Suprapubic skin (tissue), 4 donors: ENCODE data around the gene GLIS2. TPM values are rescaled to one million over a fixed set of nuclear protein-coding genes. Genes with fewer than 3 reads are reported as not detected.

ENCODE experiments used
- DNase-seq, 2 donors: peaks; one replicate each; pipeline ENCODE4 v3.0.0-alpha.2; 2019; ENCODE audit warnings: low spot score in 2 of 2
- H3K27ac ChIP-seq: fragments of 200-600 bp; sonication (generic); one replicate; pipeline ENCODE4 v1.5.1; 2019
- H3K27me3 ChIP-seq: fragments of 200-600 bp; sonication (generic); one replicate; pipeline ENCODE4 v1.5.1; 2019
- H3K36me3 ChIP-seq: fragments of 200-600 bp; sonication (generic); one replicate; pipeline ENCODE4 v1.5.1; 2019
- H3K4me1 ChIP-seq: fragments of 200-600 bp; sonication (generic); one replicate; pipeline ENCODE4 v1.5.1; 2019
- H3K4me3 ChIP-seq: fragments of 200-600 bp; sonication (generic); one replicate; pipeline ENCODE4 v1.5.1; 2019; ENCODE audit warnings: mild to moderate bottlenecking
- H3K9me3 ChIP-seq: fragments of 200-600 bp; sonication (generic); one replicate; pipeline ENCODE4 v1.5.1; 2019
- EP300 ChIP-seq: sonication (generic); formaldehyde crosslinking; IDR thresholded peaks from one replicate; pipeline ENCODE4 v1.6.1; 2017; ENCODE audit warnings: antibody characterized with exemption
- POLR2A ChIP-seq, 2 donors: fragments of 450-650 bp; IDR thresholded peaks; one replicate each; pipeline ENCODE4 v1.6.1; 2017; ENCODE audit warnings: antibody characterized with exemption in 2 of 2, mild to moderate bottlenecking in 2 of 2, moderate library complexity in 2 of 2
- POLR2AphosphoS5 ChIP-seq, 3 donors: sonication (generic); formaldehyde crosslinking; IDR thresholded peaks; one replicate each; pipeline ENCODE4 v1.6.1; 2017; ENCODE audit warnings: antibody characterized with exemption in 3 of 3
- WGBS: methylation state at CpG from one replicate; pipeline ENCODE4 v1.1.5; 2018; 5-methylcytosine and 5-hydroxymethylcytosine counted together
- total RNA-seq, 4 donors: library from RNA; depleted of rRNA; stranded (reverse); fragments of >200 nt; gene quantifications; one replicate each; pipeline ENCODE4 v1.1.0, GENCODE V29; 2016
- TF ChIP-seq, protein P1 (sequence below), 2 donors: fragments of 200-600 bp in 1 of 2; fragments of 450-650 bp in 1 of 2; sonication (generic) in 1 of 2; IDR thresholded peaks; one replicate each; pipeline ENCODE4 v1.5.1; 2016 to 2019; ENCODE audit warnings: antibody characterized with exemption in 2 of 2, mild to moderate bottlenecking in 1 of 2, moderate library complexity in 1 of 2

GLIS2 gene
- total RNA-seq, result 1 to 10 TPM; 1.1 to 3.1 (median 2.3) TPM

DNA sequence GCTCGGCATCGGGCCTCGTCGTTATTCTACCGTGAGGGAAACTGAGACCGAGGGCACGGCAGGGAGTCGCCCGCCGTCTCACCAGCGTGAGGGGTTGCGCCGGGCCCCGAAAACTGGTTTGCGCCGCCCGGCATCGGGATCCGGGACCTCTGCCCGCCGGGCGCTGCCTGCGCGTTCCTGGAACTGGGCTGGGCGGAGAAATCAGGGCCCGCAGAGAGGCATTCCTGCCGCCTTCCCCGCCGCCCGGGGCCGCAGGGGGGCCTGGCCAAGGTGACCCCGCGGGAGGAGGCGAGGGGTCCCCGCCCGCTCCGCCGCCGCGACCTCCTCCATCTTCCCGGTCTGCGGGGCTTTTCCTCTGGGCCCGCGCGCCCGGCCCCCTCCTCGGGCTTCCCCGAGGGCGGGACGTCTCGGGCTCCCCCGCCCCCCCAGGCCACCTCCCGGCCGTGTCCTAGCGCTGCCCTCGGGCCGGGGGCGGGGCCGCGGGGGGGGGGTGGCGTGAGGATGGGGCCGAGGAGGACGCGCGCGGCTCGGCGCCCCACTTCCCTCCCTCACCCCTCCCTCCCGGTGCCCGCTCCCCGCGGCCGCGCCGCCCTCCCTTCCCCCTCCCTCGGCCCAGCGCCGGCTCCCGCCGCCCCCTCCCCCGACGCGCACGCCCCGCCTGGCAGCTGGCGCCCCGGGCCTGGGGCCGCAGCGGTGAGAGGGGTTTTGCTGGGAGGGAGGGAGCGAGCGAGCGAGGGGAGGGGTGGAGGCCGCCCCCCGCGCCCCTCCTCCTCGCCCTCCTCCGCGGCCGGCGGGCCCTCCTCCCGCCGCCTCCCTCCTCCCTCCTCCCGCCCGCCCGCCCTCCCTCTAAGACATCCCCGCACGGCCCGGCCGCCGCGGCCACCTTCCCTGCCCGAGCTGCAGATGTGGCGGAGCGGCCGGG lies at the start of gene GLIS2:
Gene GLIS2 (plus strand): TSS at position 882 of the 922 bp plus-strand sequence. CDS start 16,214 bp downstream, outside the sequence.
- peaks cover 8% of the 10 kb centered on the region for H3K27me3 ChIP-seq
- H3K4me3 ChIP-seq, result peak within 1 kb of the TSS; percentile 81
- no peaks in the 10 kb centered on the region for H3K9me3 ChIP-seq
- H3K27ac ChIP-seq, result peak within 1 kb of the TSS; percentile 87
- peaks cover 58% of the 10 kb centered on the region for H3K4me1 ChIP-seq
- DNase-seq, result no peak
- TF ChIP-seq EP300 (no peak), POLR2A (IDR thresholded peaks at IDR 0.05) (no peak), POLR2AphosphoS5 (IDR thresholded peaks at IDR 0.05) (no peak)
- TF ChIP-seq, protein P1, sequence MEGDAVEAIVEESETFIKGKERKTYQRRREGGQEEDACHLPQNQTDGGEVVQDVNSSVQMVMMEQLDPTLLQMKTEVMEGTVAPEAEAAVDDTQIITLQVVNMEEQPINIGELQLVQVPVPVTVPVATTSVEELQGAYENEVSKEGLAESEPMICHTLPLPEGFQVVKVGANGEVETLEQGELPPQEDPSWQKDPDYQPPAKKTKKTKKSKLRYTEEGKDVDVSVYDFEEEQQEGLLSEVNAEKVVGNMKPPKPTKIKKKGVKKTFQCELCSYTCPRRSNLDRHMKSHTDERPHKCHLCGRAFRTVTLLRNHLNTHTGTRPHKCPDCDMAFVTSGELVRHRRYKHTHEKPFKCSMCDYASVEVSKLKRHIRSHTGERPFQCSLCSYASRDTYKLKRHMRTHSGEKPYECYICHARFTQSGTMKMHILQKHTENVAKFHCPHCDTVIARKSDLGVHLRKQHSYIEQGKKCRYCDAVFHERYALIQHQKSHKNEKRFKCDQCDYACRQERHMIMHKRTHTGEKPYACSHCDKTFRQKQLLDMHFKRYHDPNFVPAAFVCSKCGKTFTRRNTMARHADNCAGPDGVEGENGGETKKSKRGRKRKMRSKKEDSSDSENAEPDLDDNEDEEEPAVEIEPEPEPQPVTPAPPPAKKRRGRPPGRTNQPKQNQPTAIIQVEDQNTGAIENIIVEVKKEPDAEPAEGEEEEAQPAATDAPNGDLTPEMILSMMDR (IDR thresholded peaks at IDR 0.05), result no peak
- WGBS, result 0% methylated on average over 1 of the region's 115 CpGs
- H3K36me3 ChIP-seq, result no peaks in the 10 kb centered on the region

DNA sequence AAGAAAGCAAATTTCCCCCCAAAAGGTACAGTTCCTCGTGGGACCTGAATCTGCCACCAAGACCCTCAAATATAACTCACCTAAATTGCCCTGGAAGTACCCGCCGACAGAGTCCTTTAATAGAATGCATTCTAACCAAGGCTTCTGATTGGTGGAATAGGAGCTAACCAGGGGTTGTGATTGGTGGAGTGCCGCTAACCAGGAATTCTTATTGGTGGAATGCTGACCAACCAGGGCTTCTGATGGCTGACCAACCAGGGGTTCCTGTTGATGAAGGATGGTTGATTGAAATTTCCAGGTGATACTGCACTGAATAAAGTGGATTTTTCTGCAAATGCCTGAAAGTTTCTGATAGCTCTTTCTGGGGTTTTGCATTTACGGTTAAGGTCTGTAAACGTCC lies 49.5 kb upstream of the GLIS2 start:
- H3K4me3 ChIP-seq, result no peak overlapping the region
- H3K36me3 ChIP-seq, result peaks cover 12% of the 10 kb centered on the region
- 93% methylated on average over 6 of the region's 6 CpGs for WGBS
- H3K9me3 ChIP-seq, result no peaks in the 10 kb centered on the region
- H3K27ac ChIP-seq, result no peak overlapping the region
- peaks cover 26% of the 10 kb centered on the region for H3K4me1 ChIP-seq
- no peak for DNase-seq
- TF ChIP-seq POLR2AphosphoS5 (IDR thresholded peaks at IDR 0.05) (no peak), POLR2A (IDR thresholded peaks at IDR 0.05) (no peak)
- TF ChIP-seq, protein P1 (IDR thresholded peaks at IDR 0.05), result no peak
- H3K27me3 ChIP-seq, result no peaks in the 10 kb centered on the region

DNA sequence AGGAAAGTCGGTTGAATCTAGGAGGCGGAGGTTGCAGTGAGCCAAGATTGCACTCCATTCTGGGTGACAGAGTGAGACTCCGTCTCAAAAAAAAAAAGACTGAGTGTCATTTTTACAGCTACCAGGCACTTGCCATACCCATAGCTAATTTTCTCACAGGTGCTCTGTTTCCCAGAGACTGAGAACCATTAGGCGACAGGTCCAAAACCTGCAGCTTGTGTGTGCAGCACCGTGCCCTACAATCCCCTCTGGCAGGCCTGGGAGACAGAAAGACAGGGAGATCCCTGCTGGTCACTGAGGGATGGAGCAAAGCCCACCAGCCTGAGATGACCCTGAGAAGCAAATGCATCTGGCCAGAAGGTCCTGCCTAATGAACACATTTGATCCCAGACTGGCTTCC lies 45.8 kb upstream of the GLIS2 start:
- Histone ChIP-seq H3K9me3 (no peaks in the 10 kb centered on the region), H3K36me3 (no peaks in the 10 kb centered on the region), H3K27me3 (no peaks in the 10 kb centered on the region), H3K27ac (no peak overlapping the region), H3K4me1 (peaks cover 21% of the 10 kb centered on the region), H3K4me3 (no peak overlapping the region)
- 60% methylated on average over 5 of the region's 5 CpGs for WGBS
- no peak for TF ChIP-seq POLR2AphosphoS5 (IDR thresholded peaks at IDR 0.05)
- TF ChIP-seq EP300, result no peak
- TF ChIP-seq, protein P1 (IDR thresholded peaks at IDR 0.05), result no peak
- TF ChIP-seq POLR2A (IDR thresholded peaks at IDR 0.05), result no peak
- DNase-seq, result no peak

DNA sequence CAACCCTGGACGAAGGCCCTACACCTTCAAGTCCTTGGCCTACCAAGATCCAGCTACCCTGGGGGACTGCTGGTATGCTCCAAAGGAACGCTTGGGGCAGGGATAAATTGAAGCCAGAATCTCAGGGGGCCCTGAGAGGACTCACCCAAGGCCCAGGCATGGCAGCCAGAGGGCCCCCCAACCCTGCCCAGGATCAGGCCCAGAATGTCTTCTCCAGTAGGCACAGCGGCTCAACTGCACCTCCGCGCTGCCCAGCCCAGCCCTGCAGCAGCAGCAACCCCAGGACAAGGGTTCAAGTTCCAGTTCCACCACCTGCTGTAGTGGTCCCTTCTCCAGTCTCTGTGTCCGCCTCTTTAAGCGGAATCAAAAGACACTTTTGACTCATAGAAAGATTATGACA lies 45.3 kb upstream of the GLIS2 start:
- H3K9me3 ChIP-seq, result no peaks in the 10 kb centered on the region
- peak overlapping the region; percentile 98 for H3K4me3 ChIP-seq
- no peaks in the 10 kb centered on the region for H3K36me3 ChIP-seq
- WGBS, result 89% methylated on average over 6 of the region's 7 CpGs
- no peak overlapping the region for H3K27ac ChIP-seq
- DNase-seq, result no peak
- peaks cover 21% of the 10 kb centered on the region for H3K4me1 ChIP-seq
- TF ChIP-seq EP300 (no peak), POLR2AphosphoS5 (IDR thresholded peaks at IDR 0.05) (no peak), POLR2A (IDR thresholded peaks at IDR 0.05) (no peak)
- TF ChIP-seq, protein P1 (IDR thresholded peaks at IDR 0.05), result no peak
- H3K27me3 ChIP-seq, result no peaks in the 10 kb centered on the region
